WTC11 (cell line): ENCODE results near the gene SDHAF1.

Source experiments
- CREB1 ChIP-seq: sonication (generic); formaldehyde crosslinking; IDR thresholded peaks from 2 replicates; pipeline ENCODE4 v1.8.0; 2023; ENCODE audit warnings: mild to moderate bottlenecking, missing genetic modification reagents
- ETV6 ChIP-seq: sonication (generic); formaldehyde crosslinking; IDR thresholded peaks from 2 replicates; pipeline ENCODE4 v1.8.1; 2022; ENCODE audit warnings: mild to moderate bottlenecking, missing genetic modification reagents
- FOXK1 ChIP-seq: sonication (generic); formaldehyde crosslinking; IDR thresholded peaks from 2 replicates; pipeline ENCODE4 v1.8.0; 2022; ENCODE audit warnings: mild to moderate bottlenecking, moderate library complexity, missing genetic modification reagents
- IRF2 ChIP-seq: sonication (generic); formaldehyde crosslinking; IDR thresholded peaks from 2 replicates; pipeline ENCODE4 v1.8.0; 2022; ENCODE audit warnings: low read depth, missing genetic modification reagents, borderline replicate concordance
- NFE2L1 ChIP-seq: sonication (generic); formaldehyde crosslinking; IDR thresholded peaks from 2 replicates; pipeline ENCODE4 v1.8.1; 2023; ENCODE audit warnings: missing genetic modification reagents
- NR2C2 ChIP-seq: sonication (generic); formaldehyde crosslinking; IDR thresholded peaks from 2 replicates; pipeline ENCODE4 v1.8.0; 2022; ENCODE audit warnings: mild to moderate bottlenecking, missing genetic modification reagents
- TEAD1 ChIP-seq: sonication (generic); formaldehyde crosslinking; IDR thresholded peaks from 2 replicates; pipeline ENCODE4 v1.8.0; 2022; ENCODE audit warnings: mild to moderate bottlenecking, missing genetic modification reagents
- TF ChIP-seq, protein P1 (sequence below): fragments of 200-600 bp; IDR thresholded peaks from 2 replicates; pipeline ENCODE4 v1.8.0; 2022; ENCODE audit warnings: antibody characterized with exemption
- TF ChIP-seq, protein P2 (sequence below): sonication (generic); formaldehyde crosslinking; IDR thresholded peaks from 2 replicates; pipeline ENCODE4 v1.8.1; 2023; ENCODE audit warnings: mild to moderate bottlenecking, missing genetic modification reagents
- TF ChIP-seq, protein P3 (sequence below): sonication (generic); formaldehyde crosslinking; IDR thresholded peaks from 2 replicates; pipeline ENCODE4 v1.8.1; 2023; ENCODE audit warnings: mild to moderate bottlenecking, moderate library complexity, missing genetic modification reagents
- TF ChIP-seq, protein P4 (sequence below): sonication (generic); formaldehyde crosslinking; IDR thresholded peaks from 2 replicates; pipeline ENCODE4 v1.8.0; 2023; ENCODE audit warnings: mild to moderate bottlenecking, missing genetic modification reagents

DNA sequence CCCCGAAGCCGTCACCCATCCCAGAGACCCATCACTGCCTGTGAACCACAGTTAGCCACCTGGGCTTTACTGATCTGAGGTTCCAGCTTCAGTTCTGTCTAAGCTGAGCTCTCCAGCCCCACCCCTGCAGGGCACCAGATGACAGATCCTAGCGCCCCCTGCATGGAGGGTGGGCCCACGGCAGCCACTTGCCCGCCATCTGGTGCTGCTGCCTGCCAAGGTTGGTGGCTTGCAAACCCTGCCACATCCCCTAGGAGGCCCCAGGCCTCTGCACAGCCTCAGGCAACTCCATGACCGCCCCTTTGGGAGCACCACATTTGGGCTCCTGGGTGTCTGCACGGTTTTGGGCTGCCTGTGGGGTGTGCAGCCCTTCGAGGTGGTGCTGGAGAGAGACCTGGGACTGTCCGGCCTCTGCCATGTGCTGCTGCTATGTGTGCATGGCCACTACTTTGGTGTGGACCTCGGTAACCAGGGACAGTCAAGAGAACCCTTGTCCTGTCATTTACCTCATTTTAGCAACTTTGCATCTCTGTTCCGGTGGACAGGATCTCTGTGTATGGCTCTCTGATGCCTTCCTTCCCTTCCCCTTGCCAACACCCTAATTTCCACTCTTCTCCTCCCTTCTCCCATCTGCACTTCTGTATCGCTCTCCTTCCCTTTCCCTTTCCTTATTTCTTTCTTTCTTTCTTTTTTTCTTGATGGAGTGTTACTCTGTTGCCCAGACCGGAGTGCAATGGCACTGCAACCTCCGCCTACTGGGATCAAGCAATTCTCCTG, 17.4 kb upstream of the SDHAF1 start:
- TF ChIP-seq, protein P1, sequence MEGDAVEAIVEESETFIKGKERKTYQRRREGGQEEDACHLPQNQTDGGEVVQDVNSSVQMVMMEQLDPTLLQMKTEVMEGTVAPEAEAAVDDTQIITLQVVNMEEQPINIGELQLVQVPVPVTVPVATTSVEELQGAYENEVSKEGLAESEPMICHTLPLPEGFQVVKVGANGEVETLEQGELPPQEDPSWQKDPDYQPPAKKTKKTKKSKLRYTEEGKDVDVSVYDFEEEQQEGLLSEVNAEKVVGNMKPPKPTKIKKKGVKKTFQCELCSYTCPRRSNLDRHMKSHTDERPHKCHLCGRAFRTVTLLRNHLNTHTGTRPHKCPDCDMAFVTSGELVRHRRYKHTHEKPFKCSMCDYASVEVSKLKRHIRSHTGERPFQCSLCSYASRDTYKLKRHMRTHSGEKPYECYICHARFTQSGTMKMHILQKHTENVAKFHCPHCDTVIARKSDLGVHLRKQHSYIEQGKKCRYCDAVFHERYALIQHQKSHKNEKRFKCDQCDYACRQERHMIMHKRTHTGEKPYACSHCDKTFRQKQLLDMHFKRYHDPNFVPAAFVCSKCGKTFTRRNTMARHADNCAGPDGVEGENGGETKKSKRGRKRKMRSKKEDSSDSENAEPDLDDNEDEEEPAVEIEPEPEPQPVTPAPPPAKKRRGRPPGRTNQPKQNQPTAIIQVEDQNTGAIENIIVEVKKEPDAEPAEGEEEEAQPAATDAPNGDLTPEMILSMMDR: peak; percentile 35; the same call in 1 of the 2 replicates
- TF ChIP-seq NR2C2: no peak
- TF ChIP-seq FOXK1: no peak
- no peak for TF ChIP-seq NFE2L1
- TF ChIP-seq, protein P2, sequence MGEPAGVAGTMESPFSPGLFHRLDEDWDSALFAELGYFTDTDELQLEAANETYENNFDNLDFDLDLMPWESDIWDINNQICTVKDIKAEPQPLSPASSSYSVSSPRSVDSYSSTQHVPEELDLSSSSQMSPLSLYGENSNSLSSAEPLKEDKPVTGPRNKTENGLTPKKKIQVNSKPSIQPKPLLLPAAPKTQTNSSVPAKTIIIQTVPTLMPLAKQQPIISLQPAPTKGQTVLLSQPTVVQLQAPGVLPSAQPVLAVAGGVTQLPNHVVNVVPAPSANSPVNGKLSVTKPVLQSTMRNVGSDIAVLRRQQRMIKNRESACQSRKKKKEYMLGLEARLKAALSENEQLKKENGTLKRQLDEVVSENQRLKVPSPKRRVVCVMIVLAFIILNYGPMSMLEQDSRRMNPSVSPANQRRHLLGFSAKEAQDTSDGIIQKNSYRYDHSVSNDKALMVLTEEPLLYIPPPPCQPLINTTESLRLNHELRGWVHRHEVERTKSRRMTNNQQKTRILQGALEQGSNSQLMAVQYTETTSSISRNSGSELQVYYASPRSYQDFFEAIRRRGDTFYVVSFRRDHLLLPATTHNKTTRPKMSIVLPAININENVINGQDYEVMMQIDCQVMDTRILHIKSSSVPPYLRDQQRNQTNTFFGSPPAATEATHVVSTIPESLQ: no peak
- TF ChIP-seq, protein P3, sequence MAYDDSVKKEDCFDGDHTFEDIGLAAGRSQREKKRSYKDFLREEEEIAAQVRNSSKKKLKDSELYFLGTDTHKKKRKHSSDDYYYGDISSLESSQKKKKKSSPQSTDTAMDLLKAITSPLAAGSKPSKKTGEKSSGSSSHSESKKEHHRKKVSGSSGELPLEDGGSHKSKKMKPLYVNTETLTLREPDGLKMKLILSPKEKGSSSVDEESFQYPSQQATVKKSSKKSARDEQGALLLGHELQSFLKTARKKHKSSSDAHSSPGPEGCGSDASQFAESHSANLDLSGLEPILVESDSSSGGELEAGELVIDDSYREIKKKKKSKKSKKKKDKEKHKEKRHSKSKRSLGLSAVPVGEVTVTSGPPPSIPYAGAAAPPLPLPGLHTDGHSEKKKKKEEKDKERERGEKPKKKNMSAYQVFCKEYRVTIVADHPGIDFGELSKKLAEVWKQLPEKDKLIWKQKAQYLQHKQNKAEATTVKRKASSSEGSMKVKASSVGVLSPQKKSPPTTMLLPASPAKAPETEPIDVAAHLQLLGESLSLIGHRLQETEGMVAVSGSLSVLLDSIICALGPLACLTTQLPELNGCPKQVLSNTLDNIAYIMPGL: no peak
- TF ChIP-seq ETV6 (CRISPR knock-in tag): no peak
- no peak for TF ChIP-seq IRF2
- TF ChIP-seq CREB1 (CRISPR knock-in tag): no peak
- no peak for TF ChIP-seq TEAD1 (CRISPR knock-in tag)
- TF ChIP-seq, protein P4, sequence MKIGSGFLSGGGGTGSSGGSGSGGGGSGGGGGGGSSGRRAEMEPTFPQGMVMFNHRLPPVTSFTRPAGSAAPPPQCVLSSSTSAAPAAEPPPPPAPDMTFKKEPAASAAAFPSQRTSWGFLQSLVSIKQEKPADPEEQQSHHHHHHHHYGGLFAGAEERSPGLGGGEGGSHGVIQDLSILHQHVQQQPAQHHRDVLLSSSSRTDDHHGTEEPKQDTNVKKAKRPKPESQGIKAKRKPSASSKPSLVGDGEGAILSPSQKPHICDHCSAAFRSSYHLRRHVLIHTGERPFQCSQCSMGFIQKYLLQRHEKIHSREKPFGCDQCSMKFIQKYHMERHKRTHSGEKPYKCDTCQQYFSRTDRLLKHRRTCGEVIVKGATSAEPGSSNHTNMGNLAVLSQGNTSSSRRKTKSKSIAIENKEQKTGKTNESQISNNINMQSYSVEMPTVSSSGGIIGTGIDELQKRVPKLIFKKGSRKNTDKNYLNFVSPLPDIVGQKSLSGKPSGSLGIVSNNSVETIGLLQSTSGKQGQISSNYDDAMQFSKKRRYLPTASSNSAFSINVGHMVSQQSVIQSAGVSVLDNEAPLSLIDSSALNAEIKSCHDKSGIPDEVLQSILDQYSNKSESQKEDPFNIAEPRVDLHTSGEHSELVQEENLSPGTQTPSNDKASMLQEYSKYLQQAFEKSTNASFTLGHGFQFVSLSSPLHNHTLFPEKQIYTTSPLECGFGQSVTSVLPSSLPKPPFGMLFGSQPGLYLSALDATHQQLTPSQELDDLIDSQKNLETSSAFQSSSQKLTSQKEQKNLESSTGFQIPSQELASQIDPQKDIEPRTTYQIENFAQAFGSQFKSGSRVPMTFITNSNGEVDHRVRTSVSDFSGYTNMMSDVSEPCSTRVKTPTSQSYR: no peak
